HG03139 (cell line): ENCODE results near the gene ARPC2.
"Not testable (repeated sequence)": the region's sequence is repeated elsewhere in the genome, so short reads cannot be mapped to it uniquely, and the experiment has no call there.

Source experiments
- ATAC-seq: cut with Tn5 transposase; IDR thresholded peaks from one replicate; pipeline ENCODE4 v1.9.1; 2021; ENCODE audit not compliant: unreplicated experiment

Gene ARPC2

DNA sequence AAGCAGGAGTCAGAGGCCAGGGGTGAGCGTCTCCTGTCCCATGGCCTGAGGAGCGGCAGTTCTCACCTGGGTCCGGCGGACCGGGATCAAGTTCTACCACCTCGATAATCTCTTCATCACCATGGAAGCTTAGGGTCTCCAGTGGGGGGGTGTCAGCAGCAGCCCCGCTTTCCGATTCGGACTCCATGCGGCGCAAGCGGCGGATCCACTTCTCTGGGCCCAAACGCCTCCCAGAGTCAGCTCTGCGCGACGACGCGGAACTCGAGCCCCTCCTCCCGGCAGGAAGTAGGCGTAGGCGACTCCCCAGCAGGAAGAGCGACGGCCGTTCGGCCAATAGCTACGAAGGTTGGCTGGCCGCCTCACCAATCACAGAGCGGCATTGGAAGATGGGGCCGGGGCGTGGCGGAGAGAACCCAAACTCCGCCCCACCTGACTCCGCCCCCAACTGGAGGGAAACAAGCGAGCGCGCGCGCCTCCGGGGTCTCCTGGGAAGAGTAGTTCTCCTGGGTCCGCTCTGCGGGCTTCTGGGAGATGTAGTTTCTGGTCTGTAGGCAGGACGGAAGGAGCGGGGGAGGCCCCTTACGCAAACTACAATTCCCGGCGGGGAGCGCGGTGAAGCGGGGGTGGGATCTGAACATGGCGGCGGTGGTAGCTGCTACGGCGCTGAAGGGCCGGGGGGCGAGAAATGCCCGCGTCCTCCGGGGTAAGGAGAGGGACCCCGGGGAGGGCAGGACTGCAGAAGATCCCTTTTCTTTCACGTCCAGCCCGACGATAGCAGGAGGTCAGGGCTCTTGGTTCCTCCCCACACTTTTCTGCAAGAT is 53.1 kb downstream of the ARPC2 start, which contains the start of the genes AAMP and PNKD:
Gene AAMP, minus strand, starts transcription at position 238 of the 821 bp plus-strand sequence. Its CDS starts 51 bp downstream, at position 187.
Gene PNKD, plus strand, starts transcription at position 620 of the 821 bp plus-strand sequence. Its CDS starts 17 bp downstream, at position 637.
- peak; percentile 86 for ATAC-seq

- no peak for ATAC-seq
These were observed 53.9 kb downstream of the ARPC2 start for GRCh38 chr2:218270721-218271486.

- ATAC-seq: no peak
These were observed 54.5 kb downstream of the ARPC2 start for GRCh38 chr2:218271487-218271797.

DNA sequence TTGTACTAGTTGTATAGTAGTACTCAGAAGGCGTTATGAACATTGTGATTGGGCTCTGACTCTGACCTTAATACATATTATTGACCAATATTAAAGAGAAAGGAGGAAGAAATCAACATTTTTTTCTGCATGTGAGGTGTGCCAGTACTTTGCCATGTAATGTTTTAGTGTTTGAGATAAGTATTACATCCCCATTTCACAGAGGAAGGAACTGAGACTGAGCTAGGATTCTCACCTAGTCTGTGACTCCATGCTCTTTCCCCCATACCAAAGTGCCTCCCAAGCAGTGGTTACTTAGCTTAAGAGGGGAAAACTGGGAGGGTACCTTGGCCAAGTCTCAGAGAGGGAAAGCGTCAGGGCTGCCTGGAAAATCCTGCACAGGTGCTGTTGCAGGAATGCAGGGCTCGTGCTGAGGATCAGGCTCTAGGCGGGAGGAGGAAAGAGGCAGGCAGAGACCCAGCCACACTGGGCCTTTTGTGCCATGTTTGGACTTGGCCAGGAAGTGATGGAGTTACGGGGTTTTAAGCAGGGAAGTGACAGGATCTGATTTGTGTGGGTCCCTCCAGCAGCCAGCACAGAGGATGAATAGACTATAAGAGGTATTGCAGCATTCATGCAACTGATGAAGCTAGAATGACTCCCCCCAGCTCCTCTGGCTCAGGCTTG is 55.0 kb downstream of the ARPC2 start:
- no peak for ATAC-seq

DNA sequence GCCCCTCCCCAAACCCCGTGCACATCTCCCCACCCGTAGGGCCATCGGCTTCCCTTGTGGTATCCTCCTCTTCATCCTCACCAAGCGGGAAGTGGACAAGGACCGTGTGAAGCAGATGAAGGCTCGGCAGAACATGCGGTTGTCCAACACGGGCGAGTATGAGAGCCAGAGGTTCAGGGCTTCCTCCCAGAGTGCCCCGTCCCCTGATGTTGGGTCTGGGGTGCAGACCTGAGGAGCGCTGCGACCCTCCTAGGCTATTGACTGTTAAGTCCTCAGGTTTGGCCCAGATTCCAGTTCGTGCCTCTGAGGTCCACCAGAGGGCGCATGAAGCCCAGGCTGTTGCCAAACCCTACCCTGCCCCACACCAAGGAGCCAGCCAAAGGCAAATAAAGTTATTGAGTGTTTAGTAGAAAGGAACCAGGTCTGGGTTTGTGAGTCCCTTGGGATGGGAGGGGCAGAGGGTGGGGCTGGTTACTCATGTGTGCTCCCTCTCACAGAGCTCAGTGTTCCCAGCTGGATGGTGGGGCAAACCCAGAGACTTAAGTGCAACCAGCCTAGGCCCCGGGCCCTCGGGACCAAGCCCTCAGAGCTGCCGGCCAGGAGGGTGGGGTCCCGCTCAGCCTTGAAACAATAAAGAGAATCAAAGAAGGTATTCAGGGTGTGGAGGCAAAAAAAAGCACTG is 55.7 kb downstream of the ARPC2 start:
- no peak for ATAC-seq

GRCh38 chr2:218273214-218273907 is 56.4 kb downstream of the ARPC2 start:
- ATAC-seq: not testable (repeated sequence)

DNA sequence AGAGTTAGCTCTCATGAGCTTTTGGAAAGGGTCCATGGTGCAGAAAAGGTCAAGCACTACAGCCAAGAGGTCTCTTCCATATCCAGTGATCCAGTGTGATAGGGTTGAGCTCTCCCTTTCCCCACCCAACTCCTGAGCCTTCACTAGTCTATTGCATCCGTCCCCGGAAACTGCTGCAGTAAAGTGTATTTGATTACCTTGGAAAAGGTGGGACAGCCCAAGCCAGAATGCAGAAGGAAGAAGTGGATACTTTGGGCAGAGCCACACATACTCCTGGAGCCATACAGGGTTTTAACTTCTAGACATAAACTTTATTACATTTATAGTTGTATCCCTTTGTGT is 56.9 kb downstream of the ARPC2 start:
- ATAC-seq: no peak

DNA sequence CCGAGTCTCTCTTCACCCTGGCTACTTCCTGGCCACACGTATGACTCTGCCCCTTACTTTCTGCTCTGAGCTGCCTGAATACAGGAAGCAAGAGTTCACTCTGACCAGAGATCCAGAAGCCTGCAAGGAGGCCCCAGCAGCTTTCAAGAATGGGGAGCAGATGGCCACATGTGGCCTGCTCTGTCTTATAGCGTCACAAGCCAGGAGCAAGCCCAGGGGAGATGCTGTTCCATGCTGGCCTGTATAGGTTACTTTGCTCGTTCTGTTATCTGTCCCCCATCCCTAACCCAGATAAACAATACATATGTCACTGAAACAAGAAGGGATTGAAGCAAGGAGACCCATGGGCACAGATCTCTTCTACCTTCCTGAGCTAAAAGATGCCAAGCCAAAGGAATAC is 57.6 kb downstream of the ARPC2 start:
- ATAC-seq: no peak

- no peak for ATAC-seq
These were observed 58.5 kb downstream of the ARPC2 start for GRCh38 chr2:218275371-218276072.

GRCh38 chr2:218276986-218277755 is 60.2 kb downstream of the ARPC2 start:
- ATAC-seq: no peak

GRCh38 chr2:218277921-218278320 is 60.9 kb downstream of the ARPC2 start:
- no peak for ATAC-seq

GRCh38 chr2:218278531-218279360 is 61.8 kb downstream of the ARPC2 start:
- no peak for ATAC-seq

GRCh38 chr2:218280260-218280870 is 63.4 kb downstream of the ARPC2 start:
- no peak for ATAC-seq

DNA sequence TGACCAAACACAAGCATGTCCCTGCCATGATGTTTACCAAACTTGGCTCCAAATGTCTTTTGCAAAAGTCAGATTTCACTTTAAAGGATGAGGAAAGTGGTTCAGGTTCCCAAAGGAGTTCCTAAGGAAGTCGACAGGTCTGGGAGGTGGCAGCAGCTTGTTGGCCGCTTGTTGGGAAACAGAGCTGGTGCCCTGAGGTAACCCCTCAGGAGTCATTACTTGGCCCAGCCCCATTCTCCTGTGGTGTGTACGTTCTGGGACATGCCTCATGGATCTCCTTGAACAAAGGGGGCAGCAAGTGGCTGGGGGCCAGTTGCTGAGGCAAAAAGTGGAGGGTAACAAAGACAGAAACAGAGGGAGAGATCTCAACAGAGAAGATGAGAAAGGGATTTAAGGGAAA is 64.5 kb downstream of the ARPC2 start:
- ATAC-seq: no peak

GRCh38 chr2:218282173-218282991 is 65.4 kb downstream of the ARPC2 start:
- no peak for ATAC-seq

DNA sequence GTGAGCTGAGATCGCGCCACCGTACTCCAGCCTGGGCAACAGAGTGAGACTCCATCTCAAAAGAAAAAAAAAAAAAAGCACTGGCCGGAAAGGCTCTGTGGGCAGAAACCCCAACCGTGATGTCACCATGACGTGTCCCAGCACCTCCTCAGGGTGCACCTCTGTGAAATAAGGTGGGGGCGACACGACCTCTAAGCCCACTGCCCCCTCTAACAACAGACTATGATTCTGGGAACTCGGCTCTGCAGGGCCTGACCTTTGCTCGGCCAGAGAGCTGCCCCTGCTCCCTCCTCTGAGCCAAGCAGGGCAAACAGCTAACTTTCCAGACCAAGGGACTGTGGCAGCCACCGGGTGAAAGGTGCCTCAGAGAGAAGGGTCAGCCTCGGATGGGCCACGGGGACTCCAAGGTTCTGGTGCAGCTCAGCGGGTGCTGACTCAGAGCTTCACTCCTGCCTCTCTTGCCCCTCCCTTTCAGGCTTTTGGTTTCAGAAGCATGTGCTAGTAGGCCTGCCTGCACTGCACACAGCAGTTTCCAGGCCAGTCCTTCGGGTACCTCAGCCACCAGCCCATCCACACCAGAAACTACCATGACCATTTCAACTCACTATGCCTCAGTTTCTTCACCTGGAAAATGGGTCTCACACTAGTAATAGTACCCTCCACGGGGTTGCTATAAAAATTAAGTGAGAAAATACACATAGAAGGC is 67.3 kb downstream of the ARPC2 start:
- ATAC-seq: no peak
